Bronchial smooth muscle cell (primary cell): ENCODE measurements around the gene TSSK3. TPM values are rescaled to one million over a fixed set of nuclear protein-coding genes. Genes with fewer than 3 reads are reported as not detected.

Source experiments
- total RNA-seq: library from RNA; depleted of rRNA; stranded (reverse); fragments of >200 nt; gene quantifications from 2 replicates; pipeline ENCODE4 v1.2.1, GENCODE V29; 2014

The TSSK3 gene, protein sequence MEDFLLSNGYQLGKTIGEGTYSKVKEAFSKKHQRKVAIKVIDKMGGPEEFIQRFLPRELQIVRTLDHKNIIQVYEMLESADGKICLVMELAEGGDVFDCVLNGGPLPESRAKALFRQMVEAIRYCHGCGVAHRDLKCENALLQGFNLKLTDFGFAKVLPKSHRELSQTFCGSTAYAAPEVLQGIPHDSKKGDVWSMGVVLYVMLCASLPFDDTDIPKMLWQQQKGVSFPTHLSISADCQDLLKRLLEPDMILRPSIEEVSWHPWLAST
- total RNA-seq, result 0.63 and 0.86 TPM in 2 replicates

DNA sequence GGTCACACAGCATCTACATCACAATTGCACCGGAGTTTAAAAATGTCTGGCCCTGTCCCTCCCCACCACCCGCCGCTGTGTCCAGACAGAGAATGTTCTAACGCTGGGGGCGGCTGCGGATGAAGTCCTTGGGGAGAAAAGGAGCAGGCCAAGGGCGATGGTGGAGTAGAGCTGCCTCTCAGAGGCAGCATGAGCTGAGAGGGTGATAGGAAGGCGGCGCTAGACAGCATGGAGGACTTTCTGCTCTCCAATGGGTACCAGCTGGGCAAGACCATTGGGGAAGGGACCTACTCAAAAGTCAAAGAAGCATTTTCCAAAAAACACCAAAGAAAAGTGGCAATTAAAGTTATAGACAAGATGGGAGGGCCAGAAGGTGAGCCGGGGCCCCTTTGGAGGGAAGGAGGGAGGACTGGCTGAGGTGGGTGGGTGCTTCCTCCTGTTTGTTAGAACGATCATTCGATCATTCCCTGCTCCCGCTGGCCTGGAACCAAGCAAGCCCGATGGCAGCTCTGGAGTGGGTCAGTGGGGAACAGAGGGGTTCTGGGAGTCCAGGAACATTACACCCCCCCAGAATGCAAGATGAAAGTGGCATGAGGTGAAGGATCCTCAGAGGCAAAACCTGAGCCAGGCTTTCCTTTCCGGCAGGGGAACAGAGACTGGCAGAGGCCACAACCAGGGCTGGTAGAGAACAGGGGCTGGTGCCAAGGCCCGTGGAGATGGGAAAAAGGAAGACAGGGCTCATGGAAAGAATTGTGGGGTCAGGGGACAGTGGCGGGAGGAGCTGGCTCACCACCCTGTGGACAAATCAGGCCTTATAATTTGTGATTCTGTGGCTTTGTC, at the start of gene TSSK3, which contains the start of gene FAM229A:
TSSK3 (plus strand) TSS at position 66 of the 840 bp plus-strand sequence; CDS start at position 229, 163 bp downstream.
FAM229A (minus strand) TSS at position 12 of the 840 bp plus-strand sequence. CDS start 394 bp downstream, outside the sequence.

DNA sequence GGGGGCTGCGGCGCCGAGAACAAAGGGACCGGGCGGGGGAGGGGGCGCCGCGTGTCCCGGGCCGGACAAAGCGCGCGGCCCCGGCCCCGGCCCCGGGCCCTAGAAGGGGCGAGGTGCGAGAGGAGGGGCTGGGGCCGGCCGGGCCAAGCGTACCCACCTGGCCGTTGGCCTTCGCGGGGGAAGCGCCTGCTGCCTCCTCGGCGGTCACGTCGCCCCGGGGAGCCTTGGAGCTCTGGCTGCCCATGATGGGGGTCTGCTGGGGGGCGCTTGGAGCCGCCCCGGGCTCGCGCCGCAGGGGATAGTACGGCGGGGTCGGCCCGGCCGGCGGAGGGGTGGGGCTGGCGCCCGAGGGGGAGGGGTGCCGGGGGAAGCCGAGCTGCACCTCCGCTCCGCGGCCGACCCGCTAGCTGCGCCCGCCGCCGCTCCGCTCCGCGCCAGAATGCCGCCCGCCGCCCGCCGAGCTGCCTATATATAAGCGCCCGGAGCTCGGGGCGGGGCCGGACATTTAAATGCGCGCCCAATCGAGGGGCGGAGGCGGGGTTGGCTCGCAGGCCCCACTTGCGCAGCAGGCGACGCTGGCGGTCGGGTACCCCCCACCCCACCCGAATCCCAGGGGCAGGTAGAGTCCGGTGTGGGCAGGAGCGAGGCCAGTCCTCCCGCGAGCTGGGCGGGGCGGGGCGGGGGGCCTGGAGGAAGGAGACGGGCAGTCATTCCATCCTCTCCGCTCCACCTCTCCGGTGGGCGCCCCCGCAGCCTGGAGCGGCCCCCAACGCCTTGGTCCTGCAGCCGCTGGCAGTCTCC, 26.3 kb upstream of the TSSK3 start, which contains the start of gene MARCKSL1:
MARCKSL1 (minus strand) TSS at position 444 of the 801 bp plus-strand sequence; CDS start at position 244, 200 bp downstream.

DNA sequence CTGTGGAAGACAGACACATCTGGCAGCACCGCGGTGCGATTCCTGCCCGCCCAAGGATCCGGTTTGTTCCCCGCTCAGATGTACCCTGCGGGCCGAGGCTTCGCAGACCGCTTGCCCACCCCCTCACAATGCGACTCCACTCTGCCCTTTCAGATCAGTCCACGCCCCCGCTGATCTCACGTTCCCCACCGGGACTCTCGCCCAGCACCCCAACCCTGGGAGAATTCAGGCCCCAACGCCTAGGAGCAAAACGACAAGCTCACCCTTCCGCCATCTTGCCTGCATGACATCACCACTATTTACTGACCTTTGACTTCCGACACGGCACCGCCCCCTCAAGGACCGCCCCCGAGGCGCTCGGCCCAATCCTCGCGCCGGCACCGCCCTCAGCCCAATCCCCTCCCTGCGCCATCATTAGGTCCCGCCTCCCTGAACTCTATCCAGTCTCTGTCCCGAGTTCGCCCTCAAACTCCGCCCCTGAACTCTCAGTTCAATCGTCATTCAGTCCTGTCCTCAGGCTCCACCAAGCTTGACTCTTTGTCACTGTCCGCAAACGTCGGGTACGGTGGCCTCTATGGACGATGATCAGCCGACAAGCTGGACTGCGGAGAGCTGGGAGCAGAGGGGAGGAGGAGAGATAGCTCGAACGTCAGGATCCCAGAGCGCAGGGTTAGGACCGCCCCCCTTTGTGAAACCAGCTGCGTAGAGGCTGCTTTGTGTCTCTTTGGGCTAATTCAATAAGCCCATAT, 32.0 kb downstream of the TSSK3 start, which contains the start of gene BSDC1:
BSDC1 (minus strand) TSS at position 301 of the 749 bp plus-strand sequence; CDS start at position 274, 27 bp downstream.

Other genes starting within 250 kb of the TSSK3 start
- 60.1 and 72.3 TPM in 2 replicates for gene TXLNA, start 182.9 kb upstream of the TSSK3 start, total RNA-seq
- 16.1 and 19.5 TPM in 2 replicates for gene CCDC28B, start 161.9 kb upstream of the TSSK3 start, total RNA-seq
- gene IQCC, start 156.9 kb upstream of the TSSK3 start, total RNA-seq, result 0.69 and 1.6 TPM in 2 replicates
- gene DCDC2B, start 153.4 kb upstream of the TSSK3 start, total RNA-seq, result not detected in 2 replicates
- 15.4 and 17.7 TPM in 2 replicates for gene TMEM234, start 140.2 kb upstream of the TSSK3 start, total RNA-seq
- 352 and 375 TPM in 2 replicates for gene EIF3I, start 140.1 kb upstream of the TSSK3 start, total RNA-seq
- gene FAM167B, start 115.3 kb upstream of the TSSK3 start, total RNA-seq, result 0.34 and 0.47 TPM in 2 replicates
- 0.16 TPM in 1 of 2 replicates, not detected in the other for gene LCK, start 111.3 kb upstream of the TSSK3 start, total RNA-seq
- gene HDAC1, start 70.5 kb upstream of the TSSK3 start, total RNA-seq, result 82.8 and 94.3 TPM in 2 replicates
- gene MARCKSL1, start 26.3 kb upstream of the TSSK3 start, total RNA-seq, result 15.8 and 19.0 TPM in 2 replicates
- gene FAM229A, start 54 bp upstream of the TSSK3 start, total RNA-seq, result 0.95 and 1.5 TPM in 2 replicates
- 50.3 and 51.9 TPM in 2 replicates for gene BSDC1, start 31.9 kb downstream of the TSSK3 start, total RNA-seq
- gene ZBTB8B, start 102.5 kb downstream of the TSSK3 start, total RNA-seq, result under 0.01 TPM in 2 replicates
- gene ZBTB8A, start 176.9 kb downstream of the TSSK3 start, total RNA-seq, result 4.7 and 7.0 TPM in 2 replicates